GM12878 (cell line): Measurements from ENCODE around the gene OTOR. TPM values are rescaled to one million over a fixed set of nuclear protein-coding genes. Genes with fewer than 3 reads are reported as not detected.

ENCODE experiments used
- ATAC-seq: fragments of 200-7000 bp; cut with Tn5 transposase; 3 replicates; pipeline ENCODE4 v1.9.1; 2020; ENCODE audit warnings: mild to moderate bottlenecking, moderate library complexity
- BruUV-seq: library from RNA; stranded (reverse); fragments of 400-500 nt; replicated peaks from 2 replicates; lab custom pipeline; 2021; lab: Mats Ljungman, UMichigan
- CTCF ChIA-PET: fragments of 300-600 bp; sonication (Branson Sonifier 250); formaldehyde crosslinking; extraction: SDS; loops from one replicate; lab custom pipeline; 2021; ENCODE audit warnings: inconsistent platforms; lab: Yijun Ruan, JAX
- POLR2A ChIA-PET: fragments of 350-600 bp; formaldehyde crosslinking; extraction: SDS; loops from one replicate; lab custom pipeline; 2021; ENCODE audit warnings: inconsistent platforms; lab: Charles Lee
- RAD21 ChIA-PET: fragments of 300-600 bp; sonication (Branson Sonifier 250); formaldehyde crosslinking; loops from one replicate; lab custom pipeline; 2023; ENCODE audit warnings: antibody characterized with exemption; ENCODE audit not compliant: unreplicated experiment; lab: Charles Lee
- SMC1A ChIA-PET: fragments of 300-600 bp; sonication (Branson Sonifier 250); formaldehyde crosslinking; loops from one replicate; lab custom pipeline; 2023; ENCODE audit not compliant: unreplicated experiment, uncharacterized antibody; lab: Charles Lee
- DNase-seq: peaks from one replicate; pipeline ENCODE4 v3.0.0-alpha.2; 2011; ENCODE audit warnings: low read depth, low spot score
- FAIRE-seq: peaks from 3 replicates; lab custom pipeline; 2011; peaks lifted over from hg19 to GRCh38; lab: Jason Lieb, UNC
- H2AFZ ChIP-seq: 2 replicates; pipeline ENCODE4 v1.6.0; 2011; ENCODE audit warnings: low read depth, low read length, control low read depth; ENCODE audit not compliant: control insufficient read depth
- H3K27ac ChIP-seq: 2 replicates; pipeline ENCODE4 v1.5.1; 2011; ENCODE audit warnings: control low read depth; ENCODE audit not compliant: control insufficient read depth, insufficient read depth
- H3K27me3 ChIP-seq, 2 experiments: replicated peaks in 1 of 2; 2 replicates each; pipeline versions ENCODE4 v1.6.0 to v1.6.1; 2011; ENCODE audit warnings: low read length in 1 of 2; ENCODE audit not compliant: control insufficient read depth in 2 of 2, insufficient read depth in 2 of 2
- H3K36me3 ChIP-seq, 2 experiments: 2 replicates each; pipeline ENCODE4 v1.5.1; 2011; ENCODE audit warnings: low read length in 1 of 2; ENCODE audit not compliant: control insufficient read depth in 2 of 2, insufficient read depth in 2 of 2
- H3K4me1 ChIP-seq: 2 replicates; pipeline ENCODE4 v1.6.1; 2011; ENCODE audit warnings: mild to moderate bottlenecking, low read length, moderate library complexity, mixed read lengths; ENCODE audit not compliant: control insufficient read depth, insufficient read depth
- H3K4me2 ChIP-seq: 2 replicates; pipeline ENCODE4 v1.6.0; 2011; ENCODE audit warnings: control low read depth; ENCODE audit not compliant: control insufficient read depth, insufficient read depth
- H3K4me3 ChIP-seq: fragments of 200-600 bp; sonication (generic); 2 replicates; pipeline ENCODE4 v1.5.1; 2016
- H3K79me2 ChIP-seq: 2 replicates; pipeline ENCODE4 v1.6.0; 2011; ENCODE audit warnings: low read length; ENCODE audit not compliant: control insufficient read depth, insufficient read depth
- H3K9ac ChIP-seq: 2 replicates; pipeline ENCODE4 v1.8.0; 2011; ENCODE audit warnings: low read length, control low read depth, mixed read lengths; ENCODE audit not compliant: control insufficient read depth, insufficient read depth
- H3K9me3 ChIP-seq: replicated peaks from 3 replicates; pipeline ENCODE4 v1.5.1; 2011; ENCODE audit warnings: mild to moderate bottlenecking, low read length; ENCODE audit not compliant: control insufficient read depth, insufficient read depth
- H4K20me1 ChIP-seq: 2 replicates; pipeline ENCODE4 v1.6.0; 2011; ENCODE audit not compliant: control insufficient read depth, insufficient read depth
- CHD1 ChIP-seq: IDR thresholded peaks from 2 replicates; pipeline ENCODE4 v1.6.1; 2012; ENCODE audit warnings: low read depth, low read length, improper control_type of control experiment
- CREM ChIP-seq: IDR thresholded peaks from 2 replicates; pipeline ENCODE4 v1.6.1; 2014; ENCODE audit warnings: antibody characterized with exemption, low read depth
- LARP7 ChIP-seq: fragments of 450-650 bp; IDR thresholded peaks from 2 replicates; pipeline ENCODE4 v1.6.1; 2017; ENCODE audit warnings: mild to moderate bottlenecking
- RAD51 ChIP-seq: fragments of 450-650 bp; IDR thresholded peaks from 2 replicates; pipeline ENCODE4 v1.6.1; 2016; ENCODE audit warnings: moderate library complexity, mild to moderate bottlenecking, inconsistent platforms
- RELB ChIP-seq: fragments of 450-650 bp; IDR thresholded peaks from 2 replicates; pipeline ENCODE4 v1.6.1; 2017; ENCODE audit warnings: low read depth, mild to moderate bottlenecking, moderate library complexity
- SPI1 ChIP-seq: IDR thresholded peaks from 2 replicates; pipeline ENCODE4 v1.6.1; 2011; ENCODE audit warnings: low read depth, mild to moderate bottlenecking, low read length, moderate library complexity, borderline replicate concordance; ENCODE audit not compliant: insufficient read depth
- SREBF2 ChIP-seq: IDR thresholded peaks from 2 replicates; pipeline ENCODE4 v1.6.1; 2012; ENCODE audit warnings: mild to moderate bottlenecking, low read length
- ZBED1 ChIP-seq: IDR thresholded peaks from 2 replicates; pipeline ENCODE4 v1.6.1; 2016; ENCODE audit warnings: borderline replicate concordance
- WGBS: methylation state at CpG from one replicate; pipeline ENCODE4 v1.1.6; 2016; ENCODE audit warnings: low lambda C conversion rate; ENCODE audit not compliant: insufficient replicate concordance, insufficient coverage; ENCODE audit errors: missing lambda C conversion rate; 5-methylcytosine and 5-hydroxymethylcytosine counted together
- in situ Hi-C: fragments of 300-500 bp; cut with MboI; formaldehyde crosslinking; loops from 9 replicates; pipeline ENCODE4 v1.14.3; 2018; ENCODE audit warnings: mixed read lengths
- intact Hi-C: fragments of 100-400 bp; cut with micrococcal nuclease; formaldehyde crosslinking; loops from one replicate; pipeline ENCODE4 v1.14.2; 2022; ENCODE audit not compliant: unreplicated experiment
- polyA plus RNA-seq, 11 experiments: library from polyadenylated mRNA; depleted of rRNA in 4 of 11; unstranded in 6 of 11; stranded (reverse) in 5 of 11; fragments of >200 nt; fragmentation: Nextera tagmentation in 4 of 11; fragmentation: Illumina TruSeq in 1 of 11; extraction: Ambion mirVana in 4 of 11; extraction: Trizol in 1 of 11; gene quantifications; 1 replicate in 1 of 11; 2 replicates in 10 of 11; pipeline versions ENCODE4 v1.2.1 to v1.2.3, GENCODE V29; 2011 to 2016; ENCODE audit warnings: inconsistent platforms in 2 of 11, missing spikeins in 2 of 11, low read depth in 1 of 11
- total RNA-seq, 4 experiments: library from RNA; depleted of rRNA in 3 of 4; stranded (reverse); fragments of >200 nt in 3 of 4; fragmentation: Illumina TruSeq in 1 of 4; extraction: Trizol in 1 of 4; gene quantifications; 2 replicates each; pipeline versions ENCODE4 v1.2.1 to v1.2.3, GENCODE V29; 2013 to 2021

OTOR gene
- total and polyA plus RNA-seq, 10 of the 15 experiments (the other 5 are each of a cell fraction or from before 2014, with no cell fraction given) = not detected

- ChIA-PET RAD21 (no interaction called here), POLR2A (no interaction called here), CTCF (interaction anchor here (1.4 kb wide), 1 partner anchor 111 kb away, joined by 3 read pairs; no protein-coding TSS in a partner anchor), SMC1A (interaction anchor here (1.0 kb wide), 1 partner anchor 11 kb away, joined by 3 read pairs; no protein-coding TSS in a partner anchor)
- WGBS = 34% methylated on average over 3 of the region's 3 CpGs
- TF ChIP-seq SPI1 = peak; percentile 88
- TF ChIP-seq ZBED1 = no peak
- TF ChIP-seq SREBF2 = no peak
- TF ChIP-seq LARP7 = no peak
- TF ChIP-seq CHD1 = no peak
- no peak for TF ChIP-seq CREM
- no peak for TF ChIP-seq RELB
- TF ChIP-seq RAD51 = no peak
- Histone ChIP-seq H3K4me2 (peak overlapping the region; percentile 22; the same call in 1 of the 2 replicates), H3K9me3 (peaks cover 4% of the 10 kb centered on the region; the same call in 2 of the 3 replicates), H3K27me3 (peaks cover 0 to 3% of the 10 kb centered on the region in 2 experiments; a peak in 1 of 4 replicates), H4K20me1 (no peaks in the 10 kb centered on the region), H3K27ac (no peak overlapping the region), H3K4me3 (no peak overlapping the region), H3K9ac (no peak overlapping the region), H3K79me2 (no peaks in the 10 kb centered on the region), H3K36me3 (no peaks in the 10 kb centered on the region), H3K4me1 (peaks cover 27% of the 10 kb centered on the region), H2AFZ (no peak overlapping the region)
- DNase-seq (no peak), ATAC-seq (no peak), FAIRE-seq (no peak)
- in situ Hi-C loops (no loop called here), intact Hi-C loops (no loop called here)
- no TSS peak for BruUV-seq
Measured at GRCh38 chr20:16710781-16711180, 37.4 kb upstream of the OTOR start.
